GM12891 (cell line): Measurements from ENCODE around the gene BPIFA1.

Experiments used
- PAX5 ChIP-seq: IDR thresholded peaks from 2 replicates; pipeline ENCODE4 v1.6.1; 2011; ENCODE audit warnings: low read length, moderate library complexity, mild to moderate bottlenecking; ENCODE audit not compliant: insufficient read depth, severe bottlenecking
- POLR2A ChIP-seq: IDR thresholded peaks from 2 replicates; pipeline ENCODE4 v1.6.1; 2011; ENCODE audit warnings: low read depth, low read length, control low read depth
- POLR2AphosphoS5 ChIP-seq: IDR thresholded peaks from 2 replicates; pipeline ENCODE4 v1.6.1; 2011; ENCODE audit warnings: low read depth, low read length, control low read depth
- TAF1 ChIP-seq: IDR thresholded peaks from 2 replicates; pipeline ENCODE4 v1.6.1; 2011; ENCODE audit warnings: low read depth, low read length, control low read depth

- no peak for TF ChIP-seq POLR2A
- no peak for TF ChIP-seq POLR2AphosphoS5
- no peak for TF ChIP-seq TAF1
- no peak for TF ChIP-seq PAX5
These were observed 40.7 kb downstream of the BPIFA1 start for GRCh38 chr20:33276303-33277113.
